NOMO-1 (cell line): ENCODE results near the gene CDYL2.

Experiments used
- DNase-seq, 2 experiments: peaks; one replicate each; lab custom pipeline; 2025; ENCODE audit not compliant: unreplicated experiment in 2 of 2; lab: John Stamatoyannopoulos, UW

CDYL2 gene

GRCh38 chr16:80639636-80640035 is 164.8 kb downstream of the CDYL2 start:
- no peak for DNase-seq

DNA sequence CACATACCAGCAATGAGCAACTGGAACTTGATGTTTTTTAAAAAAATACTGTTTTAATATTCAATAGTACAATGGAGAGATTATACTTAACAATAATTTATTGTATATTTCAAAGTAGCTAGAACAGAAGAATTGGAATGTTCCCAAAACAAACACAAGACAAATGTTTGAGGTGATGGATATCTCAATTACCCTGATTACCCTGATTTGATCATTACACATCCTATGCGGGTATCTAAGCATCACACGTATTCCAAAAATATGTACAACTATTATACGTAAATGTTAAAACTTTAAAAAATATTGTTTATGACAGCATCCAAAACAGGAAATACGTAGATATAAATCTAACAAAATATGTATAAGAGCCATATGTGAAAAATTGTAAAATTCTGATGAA is 166.8 kb downstream of the CDYL2 start:
- DNase-seq: no peak

DNA sequence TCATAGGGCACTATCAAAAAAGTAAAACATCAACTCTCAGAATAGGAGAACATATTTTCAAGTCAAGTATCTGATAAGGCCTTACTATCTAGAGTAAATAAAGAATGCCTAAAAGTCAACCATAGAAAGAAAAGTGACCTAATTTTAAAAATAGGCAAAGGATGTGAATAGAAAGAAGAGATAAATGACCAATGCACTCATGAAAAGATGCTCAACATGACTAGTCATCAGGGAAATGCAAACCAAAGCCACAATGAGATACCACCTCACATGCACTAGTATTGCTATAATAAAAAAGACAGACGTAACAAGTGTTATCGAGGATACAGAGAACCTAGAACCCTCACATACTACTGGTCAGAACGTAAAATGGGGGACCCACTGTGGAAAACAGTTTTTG is 172.8 kb downstream of the CDYL2 start:
- no peak for DNase-seq

DNA sequence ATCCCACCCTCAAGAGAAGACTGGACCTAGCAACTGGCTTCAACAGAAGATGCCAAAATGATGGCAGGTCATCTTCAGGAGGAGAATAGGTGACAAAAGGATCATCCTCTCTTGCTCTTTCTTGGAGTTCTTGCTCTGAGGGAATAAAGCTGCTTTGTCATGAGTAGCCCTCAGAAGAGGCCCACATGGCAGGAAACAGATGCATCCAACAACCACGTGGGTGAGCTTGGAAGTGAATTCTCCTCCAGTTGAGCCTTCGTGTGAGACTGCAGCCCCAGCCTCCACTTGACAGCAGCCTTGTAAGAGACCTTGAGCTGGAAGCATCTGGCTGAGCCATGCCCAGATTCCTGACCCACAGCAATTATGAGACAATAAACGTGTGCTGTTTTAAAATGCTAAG is 176.1 kb downstream of the CDYL2 start:
- no peak for DNase-seq

DNA sequence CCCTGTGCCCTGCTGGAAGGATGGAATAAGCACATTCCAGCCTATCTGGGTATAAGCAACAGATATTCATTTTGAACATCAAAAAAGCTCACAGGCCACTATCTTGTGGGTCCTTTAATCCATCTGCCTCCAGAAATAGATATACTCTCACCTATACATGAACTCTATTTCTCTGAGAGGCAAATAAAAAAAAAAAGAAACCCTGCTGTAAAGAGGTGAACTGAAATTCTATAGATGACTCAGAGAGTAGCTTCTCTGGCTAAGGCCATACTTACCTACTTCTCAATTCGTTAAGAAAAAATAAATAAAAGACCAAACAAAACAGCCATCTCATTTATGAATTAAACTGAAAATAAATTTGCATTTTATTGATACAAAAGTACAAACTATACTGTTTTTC is 177.3 kb downstream of the CDYL2 start:
- no peak for DNase-seq

DNA sequence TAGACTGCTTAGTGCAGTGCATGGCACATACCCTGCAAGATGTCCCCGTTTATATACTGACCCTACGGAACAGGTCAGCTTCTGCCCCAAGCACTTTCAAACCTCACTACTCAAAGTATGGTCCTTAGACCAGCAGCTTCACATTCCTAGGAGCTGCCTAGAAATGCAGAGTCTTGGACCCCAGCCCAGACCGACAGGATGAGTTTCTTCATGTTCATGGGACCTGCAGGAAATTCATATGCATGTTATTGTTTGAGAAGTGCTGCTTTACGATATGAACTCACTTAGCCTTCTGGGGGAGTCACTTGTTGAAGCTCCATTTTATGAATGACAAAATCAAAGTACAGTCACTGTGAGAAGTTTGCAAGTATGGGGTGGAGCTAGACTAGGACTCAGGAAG is 181.0 kb downstream of the CDYL2 start:
- no peak for DNase-seq

- no peak for DNase-seq
These were observed 182.4 kb downstream of the CDYL2 start for GRCh38 chr16:80622007-80622406.

DNA sequence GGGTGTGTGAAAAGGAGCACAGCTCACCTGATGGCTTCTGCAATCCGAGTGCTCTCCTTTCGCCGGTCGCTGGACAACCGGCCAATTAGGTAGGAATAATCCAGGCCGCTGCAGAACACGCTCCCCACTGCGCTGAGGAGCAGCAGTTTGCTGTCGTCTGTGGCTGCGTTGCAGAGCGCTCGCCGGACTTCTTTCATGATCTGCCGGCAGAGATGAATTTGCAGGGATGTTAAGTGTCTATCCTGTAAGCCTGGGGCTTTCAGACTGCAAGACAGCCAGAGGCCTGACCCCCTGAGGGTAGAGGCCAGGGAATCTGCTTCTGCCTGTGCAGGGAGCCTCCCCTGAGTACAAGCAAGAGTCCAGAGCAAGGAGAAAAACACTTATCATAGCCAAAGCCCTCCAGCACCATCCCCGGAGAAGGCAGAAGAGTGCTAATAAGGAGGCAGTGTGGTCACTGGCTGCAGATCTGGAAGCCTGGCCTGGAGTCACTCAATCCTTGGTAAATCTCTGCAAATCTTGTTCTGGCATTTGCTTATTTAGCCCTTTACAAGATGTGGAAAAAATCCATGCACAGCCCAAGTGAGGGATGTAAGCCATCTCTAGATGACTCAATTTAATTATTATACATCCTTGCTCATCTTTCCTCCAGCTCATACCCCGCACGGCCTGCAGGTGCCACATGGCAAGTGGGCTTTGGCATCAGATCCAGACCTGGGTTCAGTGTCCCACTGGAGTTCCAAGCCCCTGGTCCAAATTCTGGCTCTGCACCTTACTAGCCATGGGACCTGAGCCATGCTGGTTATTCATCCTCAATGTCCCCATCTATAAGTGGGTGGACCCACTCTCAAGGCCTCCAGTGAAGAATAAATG is 183.4 kb downstream of the CDYL2 start:
- no peak for DNase-seq

DNA sequence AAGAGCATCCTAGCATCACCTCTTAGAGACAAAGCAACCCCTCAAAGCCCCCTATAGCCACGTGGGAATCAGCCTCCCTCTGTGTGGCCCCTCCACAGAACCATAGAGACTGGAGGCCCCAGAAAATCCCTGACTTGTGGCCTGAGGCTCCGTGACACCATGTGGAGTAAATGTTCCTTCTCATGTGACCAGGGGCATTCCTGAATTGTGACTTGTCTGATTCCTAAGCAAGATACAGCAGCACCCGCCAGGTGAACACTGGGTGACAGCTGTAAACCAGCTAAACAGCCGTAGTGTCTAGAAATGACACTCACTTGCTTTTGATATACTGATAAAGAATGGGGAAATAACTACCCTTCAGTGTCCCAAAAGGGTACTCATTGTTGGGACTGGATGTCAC is 184.6 kb downstream of the CDYL2 start:
- no peak for DNase-seq

DNA sequence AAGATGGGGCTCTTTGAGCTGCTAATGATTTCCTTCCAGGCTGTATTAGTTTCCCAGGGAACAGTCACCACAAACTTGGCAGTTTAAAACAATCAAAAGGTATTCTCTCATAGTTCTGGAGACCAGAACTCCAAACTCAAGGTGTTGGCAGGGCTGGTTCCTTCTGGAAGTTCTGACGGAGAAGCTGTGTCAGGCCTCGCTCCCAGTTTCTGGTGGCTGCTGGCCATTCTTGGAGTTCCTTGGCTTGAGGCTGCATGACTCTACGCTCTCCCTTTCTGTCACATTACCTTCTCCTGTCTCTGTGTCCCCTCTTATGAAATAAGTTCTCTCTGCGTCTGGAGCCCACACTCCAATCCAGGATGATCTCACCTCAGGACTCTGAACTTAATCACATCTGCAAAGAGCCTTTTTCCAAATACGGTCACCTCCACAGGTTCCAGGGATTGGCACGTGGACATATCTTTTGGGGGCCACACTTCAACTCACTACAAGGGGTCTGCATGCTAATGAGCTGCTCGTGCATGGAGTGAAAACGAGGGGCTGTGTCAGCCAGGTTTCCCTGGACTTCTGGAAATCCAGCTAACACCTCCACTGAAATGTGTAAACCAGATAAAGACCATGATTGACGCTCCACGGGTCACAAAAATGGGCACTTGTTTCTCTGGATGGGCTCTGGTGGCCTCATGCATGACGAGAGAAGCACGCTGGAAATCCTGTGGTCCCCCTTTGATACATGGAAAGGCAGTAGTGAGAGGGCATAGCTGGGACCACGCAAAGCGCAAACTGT is 185.3 kb downstream of the CDYL2 start:
- DNase-seq: no peak

- DNase-seq: no peak
These were observed 188.0 kb downstream of the CDYL2 start for GRCh38 chr16:80616362-80616761.

DNA sequence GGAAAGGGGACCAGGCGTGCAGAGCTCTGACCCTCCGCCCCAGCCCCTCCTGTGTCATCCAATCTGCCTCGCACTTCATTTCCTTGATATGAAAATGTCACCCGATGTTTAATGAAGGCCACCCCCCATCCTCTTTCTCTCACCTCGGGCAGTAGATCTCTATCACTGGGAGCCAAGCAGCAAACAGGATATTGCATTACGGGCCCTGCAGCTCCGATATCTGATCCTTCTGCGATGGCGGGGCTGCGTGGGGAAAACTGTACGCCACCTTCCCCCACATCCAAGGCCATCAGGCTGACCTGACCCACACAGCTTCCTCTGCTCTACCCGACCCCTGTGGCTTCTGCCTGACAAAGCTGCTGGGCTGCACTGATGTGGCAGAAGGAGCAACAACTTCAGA is 188.7 kb downstream of the CDYL2 start:
- DNase-seq: no peak

DNA sequence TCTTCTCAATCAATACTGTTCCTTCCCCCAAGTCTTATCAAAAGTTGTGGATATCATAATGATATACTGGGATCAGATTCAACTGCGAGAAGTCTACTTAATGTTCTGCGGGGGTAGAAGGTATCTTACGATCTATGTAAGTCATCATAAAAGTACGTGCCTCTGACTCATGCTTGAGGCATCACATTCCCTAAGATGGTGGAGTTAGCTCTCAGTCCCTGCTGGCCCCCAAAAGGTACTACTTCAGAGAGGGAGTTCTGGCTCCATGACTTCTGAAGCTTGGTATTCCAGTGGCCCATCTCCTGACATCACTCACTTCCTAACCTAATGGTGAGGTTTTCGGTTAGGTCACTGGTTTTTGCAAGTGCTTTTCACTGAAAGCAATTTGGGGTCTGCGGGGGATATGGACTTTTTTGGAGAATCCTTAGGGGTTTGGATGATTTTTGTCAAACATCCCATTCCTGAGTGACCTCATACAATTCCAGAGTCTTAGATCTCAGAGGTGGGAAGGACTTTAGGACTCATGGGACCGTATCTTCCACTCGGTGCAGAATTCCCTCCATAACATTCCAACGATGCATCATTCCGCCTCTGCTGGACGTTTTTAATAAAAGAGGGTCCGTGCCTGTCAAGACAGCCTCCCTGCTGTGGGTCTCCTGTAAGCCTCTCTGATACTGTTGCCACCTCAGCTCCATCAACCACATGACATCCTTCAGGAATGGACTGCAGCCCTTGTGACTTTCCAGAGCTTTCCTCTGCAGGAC is 189.3 kb downstream of the CDYL2 start:
- DNase-seq: no peak

- DNase-seq: no peak
These were observed 191.9 kb downstream of the CDYL2 start for GRCh38 chr16:80612461-80613017.

GRCh38 chr16:80611930-80612327 is 192.5 kb downstream of the CDYL2 start:
- no peak for DNase-seq

- DNase-seq: no peak
These were observed 193.0 kb downstream of the CDYL2 start for GRCh38 chr16:80611171-80611929.

DNA sequence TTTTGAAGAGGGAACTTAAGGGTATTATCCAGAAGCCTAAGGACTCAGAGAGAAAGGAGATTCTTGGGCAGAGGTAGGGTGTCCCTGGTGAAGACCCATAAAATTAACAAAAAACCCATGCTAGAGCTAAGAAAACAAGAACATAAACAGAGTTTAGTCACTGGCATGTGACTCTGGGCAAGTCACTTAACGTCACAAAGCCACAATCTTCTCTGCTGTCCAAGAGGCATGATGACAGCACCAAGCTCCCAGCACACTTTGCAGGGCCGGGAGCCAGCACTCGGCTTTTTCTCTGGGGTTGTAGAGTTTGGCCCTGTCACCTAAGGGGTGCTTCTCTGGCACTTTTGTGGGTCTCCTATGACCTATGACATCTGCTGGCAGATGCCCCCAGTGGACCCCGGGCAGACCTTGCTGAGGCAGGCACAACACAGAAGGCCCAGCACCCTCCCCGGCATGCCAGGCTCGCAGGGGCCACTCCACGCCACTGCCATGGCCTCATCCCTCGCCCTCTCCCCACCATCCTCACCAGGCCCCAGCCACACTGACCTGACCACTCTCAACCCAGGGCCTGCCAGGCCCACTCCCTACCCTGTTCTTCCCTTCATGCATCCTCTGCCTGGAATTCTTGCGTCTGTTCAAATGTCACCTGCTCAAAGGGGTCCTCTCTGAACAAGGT is 193.8 kb downstream of the CDYL2 start:
- DNase-seq: no peak

- DNase-seq: no peak
These were observed 195.5 kb downstream of the CDYL2 start for GRCh38 chr16:80608946-80609345.

DNA sequence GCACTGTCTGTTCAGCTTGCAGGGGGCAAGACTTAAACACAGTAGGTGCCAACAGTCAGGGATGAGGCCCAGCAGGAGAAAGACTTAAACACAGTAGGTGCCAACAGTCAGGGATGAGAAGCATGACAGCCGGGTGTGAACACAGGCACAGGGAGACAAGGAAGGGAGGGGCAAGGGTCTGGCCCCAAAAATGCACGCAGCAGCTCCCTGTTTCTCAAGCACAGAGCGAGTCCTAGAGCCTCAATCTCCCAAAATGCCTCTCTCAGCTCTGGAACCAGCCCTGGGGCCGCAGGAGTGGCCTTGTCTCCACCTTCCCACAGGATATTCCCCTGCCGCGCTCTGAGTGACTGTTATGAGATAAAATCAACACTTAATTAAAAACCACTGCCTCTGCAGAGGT is 197.2 kb downstream of the CDYL2 start:
- DNase-seq: no peak
